ENCODE results near the gene CALU. TPM values are rescaled to one million over a fixed set of nuclear protein-coding genes. Genes with fewer than 3 reads are reported as not detected.

The CALU gene
- total RNA-seq, 1 experiment from 2014 or later = 168 TPM

DNA sequence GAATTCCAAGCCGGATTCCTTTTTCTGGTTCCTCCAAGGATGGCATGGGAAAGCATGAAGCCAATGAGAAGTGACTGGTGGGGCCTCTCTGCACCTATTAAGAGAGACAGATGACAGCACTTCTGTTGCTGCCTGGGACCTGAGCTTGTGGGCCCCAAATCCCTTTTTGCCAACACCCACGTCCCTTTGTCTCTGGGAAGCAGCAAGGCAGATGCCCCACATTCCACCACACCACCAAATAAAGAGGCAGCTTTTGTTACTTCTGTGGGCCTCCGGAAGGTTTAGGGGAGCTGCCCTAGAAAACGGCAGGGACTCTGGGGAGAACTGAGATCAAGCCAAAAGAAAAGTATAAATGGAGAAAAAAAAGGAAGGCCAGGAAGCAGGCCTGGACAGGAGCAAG lies 56.0 kb downstream of the CALU start:
- H3T11ph ChIP-seq (ENCODE audit: low read length) = no peak overlapping the region
- no peak for DNase-seq
- H3K27me3 ChIP-seq (ENCODE audit: insufficient read depth, low read length) = no peaks in the 10 kb centered on the region
- H4K91ac ChIP-seq (ENCODE audit: insufficient read length, low read depth, low read length) = no peak overlapping the region
- H4K5ac ChIP-seq (ENCODE audit: insufficient read length, low read depth, low read length) = no peak overlapping the region
- no peak overlapping the region for H2AK5ac ChIP-seq (ENCODE audit: insufficient read length, low read length)
- H3K4me1 ChIP-seq (ENCODE audit: insufficient read depth, low read length) = no peaks in the 10 kb centered on the region; the same call in 1 of the 2 replicates
- no peak overlapping the region for H3K14ac ChIP-seq (ENCODE audit: insufficient read depth, low read length)
- no CpG with 5 or more reads among the region's 4 CpGs for WGBS (ENCODE audit: extremely low coverage, insufficient read length, low lambda C conversion rate)
- no peak overlapping the region for H2AFZ ChIP-seq (ENCODE audit: low read length)
- H4K8ac ChIP-seq (replicated peaks; ENCODE audit: insufficient read length, low read depth, low read length) = no peak overlapping the region
- H2BK20ac ChIP-seq (ENCODE audit: low read depth, low read length, poor library complexity, severe bottlenecking) = no peak overlapping the region
- Mint-ChIP-seq H3K4me1 (peaks cover 38 to 41% of the 10 kb centered on the region in 2 experiments), H3K36me3 (ENCODE audit: insufficient read depth in 1 of 3, low read depth in 3 of 3) (peaks cover 25 to 42% (median 37%) of the 10 kb centered on the region in 3 experiments), H3K4me3 (no peak overlapping the region), H3K9me3 (no peaks in the 10 kb centered on the region; a peak in 1 of 5 replicates), H3K27me3 (ENCODE audit: low read depth) (peaks cover 2% of the 10 kb centered on the region), H3K27ac (peak overlapping the region; percentile 2 to 90 (median 49); a peak in 4 of 7 replicates)
- H3K23me2 ChIP-seq (ENCODE audit: insufficient read length, low read depth, low read length, poor library complexity, severe bottlenecking) = peaks cover 12% of the 10 kb centered on the region
- no peak overlapping the region for H3K27ac ChIP-seq (ENCODE audit: insufficient read length, low read depth, low read length)
- no peak overlapping the region for H2BK120ac ChIP-seq (ENCODE audit: low read depth, low read length, poor library complexity, severe bottlenecking)
- no peaks in the 10 kb centered on the region for H4K20me1 ChIP-seq (ENCODE audit: control insufficient read depth, insufficient read depth, insufficient read length)
- TF ChIP-seq, protein P1, sequence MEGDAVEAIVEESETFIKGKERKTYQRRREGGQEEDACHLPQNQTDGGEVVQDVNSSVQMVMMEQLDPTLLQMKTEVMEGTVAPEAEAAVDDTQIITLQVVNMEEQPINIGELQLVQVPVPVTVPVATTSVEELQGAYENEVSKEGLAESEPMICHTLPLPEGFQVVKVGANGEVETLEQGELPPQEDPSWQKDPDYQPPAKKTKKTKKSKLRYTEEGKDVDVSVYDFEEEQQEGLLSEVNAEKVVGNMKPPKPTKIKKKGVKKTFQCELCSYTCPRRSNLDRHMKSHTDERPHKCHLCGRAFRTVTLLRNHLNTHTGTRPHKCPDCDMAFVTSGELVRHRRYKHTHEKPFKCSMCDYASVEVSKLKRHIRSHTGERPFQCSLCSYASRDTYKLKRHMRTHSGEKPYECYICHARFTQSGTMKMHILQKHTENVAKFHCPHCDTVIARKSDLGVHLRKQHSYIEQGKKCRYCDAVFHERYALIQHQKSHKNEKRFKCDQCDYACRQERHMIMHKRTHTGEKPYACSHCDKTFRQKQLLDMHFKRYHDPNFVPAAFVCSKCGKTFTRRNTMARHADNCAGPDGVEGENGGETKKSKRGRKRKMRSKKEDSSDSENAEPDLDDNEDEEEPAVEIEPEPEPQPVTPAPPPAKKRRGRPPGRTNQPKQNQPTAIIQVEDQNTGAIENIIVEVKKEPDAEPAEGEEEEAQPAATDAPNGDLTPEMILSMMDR (conservative IDR thresholded peaks at IDR 0.05) = no peak
- H2BK12ac ChIP-seq (ENCODE audit: insufficient read length, low read depth, low read length) = no peak overlapping the region
- H3K4me2 ChIP-seq (ENCODE audit: insufficient read depth, insufficient read length, low read length) = no peak overlapping the region
- H3K9me3 ChIP-seq (ENCODE audit: control insufficient read depth, low read depth, low read length) = no peaks in the 10 kb centered on the region
- H2BK5ac ChIP-seq (ENCODE audit: insufficient read length, low read length) = no peak overlapping the region
- no peak overlapping the region for H2BK15ac ChIP-seq (ENCODE audit: low read depth, low read length)
- no peak overlapping the region for H3K9ac ChIP-seq (ENCODE audit: extremely low read depth, insufficient read length, low read length)
- no peak overlapping the region for H3K18ac ChIP-seq (ENCODE audit: insufficient read length, low read depth, low read length)
- no peak overlapping the region for H3K56ac ChIP-seq (ENCODE audit: insufficient read length, low read depth, low read length)
- H3K79me1 ChIP-seq (ENCODE audit: insufficient read depth, low read depth, low read length, poor library complexity, severe bottlenecking) = no peaks in the 10 kb centered on the region
- H3K23ac ChIP-seq (ENCODE audit: insufficient read length, low read depth, low read length) = no peak overlapping the region
- H3K79me2 ChIP-seq (ENCODE audit: insufficient read depth, low read length) = no peaks in the 10 kb centered on the region
- H3K4ac ChIP-seq (ENCODE audit: low read depth, low read length) = no peak overlapping the region

Measured in H9 (cell line).